NCI-H2227 (cell line): ENCODE measurements around the gene CERK.
"Not testable (repeated sequence)": the region's sequence is repeated elsewhere in the genome, so short reads cannot be mapped to it uniquely, and the experiment has no call there.

Source experiments
- DNase-seq: peaks from one replicate; lab custom pipeline; 2025; ENCODE audit not compliant: unreplicated experiment; lab: John Stamatoyannopoulos, UW

The CERK gene

GRCh38 chr22:46734213-46734722 is 3.8 kb downstream of the CERK start:
- DNase-seq = not testable (repeated sequence)

GRCh38 chr22:46732513-46732912 is 5.5 kb downstream of the CERK start:
- DNase-seq = no peak

DNA sequence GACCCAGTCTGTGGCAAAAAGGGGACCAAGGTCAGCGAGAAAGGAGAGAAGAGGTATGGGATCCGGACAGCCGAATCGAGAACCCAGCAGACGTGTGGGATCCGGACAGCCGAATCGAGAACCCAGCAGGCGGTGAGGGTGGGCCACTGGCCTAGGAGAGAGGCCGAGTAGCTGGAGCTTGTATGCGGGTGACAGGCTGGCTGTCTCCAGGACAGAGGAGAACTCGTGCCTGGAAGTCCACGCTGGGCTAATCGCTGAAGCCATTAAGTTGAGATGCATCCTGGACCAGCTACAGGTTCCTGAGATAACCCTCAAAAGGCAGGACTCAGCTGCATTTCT is 6.0 kb downstream of the CERK start:
- no peak for DNase-seq

DNA sequence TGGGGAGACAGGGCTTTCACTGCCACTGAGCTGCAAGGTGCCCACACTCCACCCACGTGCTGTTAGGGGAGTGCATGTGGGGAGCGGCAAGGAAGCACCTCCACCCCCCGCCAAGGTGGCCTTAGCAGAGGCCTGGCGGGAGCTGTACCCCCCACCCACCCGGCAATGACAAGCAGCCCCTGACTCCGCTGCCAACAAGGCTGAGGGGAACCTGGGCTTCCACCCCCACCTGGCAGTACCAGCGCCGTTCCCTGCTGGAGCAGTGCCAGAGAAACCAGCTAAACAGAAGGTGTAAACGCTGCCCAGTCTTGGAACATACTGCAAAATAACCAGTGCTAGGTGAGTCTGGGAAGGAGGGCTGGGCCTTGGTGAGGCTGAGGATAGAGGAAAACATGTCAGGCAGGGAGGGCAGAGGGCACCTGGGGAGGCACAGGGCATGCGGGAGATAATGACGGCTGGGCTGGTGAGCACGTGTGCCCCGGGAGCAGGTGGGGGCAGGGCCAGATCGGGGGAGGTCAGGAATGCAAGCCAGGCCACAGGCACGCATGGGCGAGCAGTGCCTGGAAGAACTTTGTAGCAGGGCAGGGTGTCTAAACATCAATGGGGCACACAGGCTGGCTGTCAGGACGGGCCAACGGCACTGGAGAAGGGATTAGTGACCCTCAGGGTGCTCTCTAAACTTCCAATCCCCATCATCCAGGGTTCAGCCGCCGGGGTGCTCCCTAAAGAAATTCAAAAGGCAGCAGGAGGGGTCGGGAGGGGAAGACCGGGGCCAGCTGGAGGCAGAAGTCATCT is 6.6 kb downstream of the CERK start:
- no peak for DNase-seq

- DNase-seq = no peak
Observed at GRCh38 chr22:46730568-46731245, 7.3 kb downstream of the CERK start.

DNA sequence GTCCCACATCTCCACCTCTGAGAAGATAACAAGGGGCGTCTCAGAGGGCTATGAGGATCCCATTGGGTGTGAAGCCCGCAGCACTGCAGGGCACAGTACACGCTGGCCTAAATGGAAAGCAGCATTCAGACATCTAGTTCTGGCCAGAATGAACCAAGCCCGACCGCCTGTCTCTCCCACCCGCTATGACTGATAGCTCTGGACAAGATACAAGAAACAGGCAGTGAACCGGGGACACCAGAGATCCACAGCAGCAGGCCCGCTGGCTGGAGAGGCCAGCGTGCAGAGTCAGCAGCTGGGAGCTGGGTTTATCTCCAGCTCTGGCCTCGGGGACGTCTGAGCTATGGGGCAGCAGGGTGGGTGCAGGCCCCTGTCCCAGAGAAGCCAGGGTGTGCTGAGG is 9.6 kb downstream of the CERK start:
- DNase-seq = no peak

GRCh38 chr22:46727813-46728364 is 10.2 kb downstream of the CERK start:
- DNase-seq = no peak

- DNase-seq = no peak
Observed at GRCh38 chr22:46726986-46727317, 11.1 kb downstream of the CERK start.

DNA sequence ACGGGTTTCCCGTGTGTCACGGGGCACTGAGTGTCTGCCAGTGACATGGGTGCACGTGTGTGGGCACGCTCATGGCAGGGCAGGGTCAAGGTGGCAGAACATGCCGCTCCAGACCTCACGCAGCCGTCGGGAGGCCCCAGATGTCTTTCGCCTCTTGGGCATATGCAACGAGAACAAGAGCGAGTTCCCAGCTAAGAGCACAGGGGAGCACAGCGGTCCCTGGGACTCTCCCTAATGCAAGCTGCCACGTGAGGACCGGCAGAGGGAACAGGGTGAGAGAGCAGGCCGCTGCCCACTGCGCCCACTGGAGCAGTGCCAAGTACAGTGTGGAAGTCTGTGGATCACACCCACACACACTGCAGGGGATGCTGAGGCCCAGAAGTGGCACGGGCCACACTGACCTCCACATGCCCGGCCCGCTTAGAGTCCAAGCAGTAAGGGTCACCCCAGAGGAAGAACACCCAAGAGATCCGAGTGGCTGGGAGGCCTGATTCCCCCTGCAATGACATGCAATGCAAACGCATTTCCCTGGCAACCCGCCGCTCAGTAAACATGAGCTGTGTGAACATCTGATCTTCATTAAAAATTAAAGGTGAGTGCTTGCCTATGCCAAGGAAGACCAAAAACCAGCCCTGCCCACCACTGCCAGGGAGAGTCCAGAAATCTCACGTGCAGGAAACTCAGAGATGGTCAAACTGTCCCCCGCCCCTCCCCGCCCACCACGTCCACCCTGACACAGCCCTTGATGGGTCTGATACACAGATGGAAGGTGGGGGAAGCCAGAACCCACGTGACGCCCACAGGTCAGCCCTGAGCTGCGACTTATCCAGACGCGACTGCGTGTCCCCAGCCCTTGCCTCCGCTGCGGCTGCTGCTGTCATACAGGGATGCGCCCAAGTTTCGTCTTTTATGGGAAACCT is 11.7 kb downstream of the CERK start:
- no peak for DNase-seq

DNA sequence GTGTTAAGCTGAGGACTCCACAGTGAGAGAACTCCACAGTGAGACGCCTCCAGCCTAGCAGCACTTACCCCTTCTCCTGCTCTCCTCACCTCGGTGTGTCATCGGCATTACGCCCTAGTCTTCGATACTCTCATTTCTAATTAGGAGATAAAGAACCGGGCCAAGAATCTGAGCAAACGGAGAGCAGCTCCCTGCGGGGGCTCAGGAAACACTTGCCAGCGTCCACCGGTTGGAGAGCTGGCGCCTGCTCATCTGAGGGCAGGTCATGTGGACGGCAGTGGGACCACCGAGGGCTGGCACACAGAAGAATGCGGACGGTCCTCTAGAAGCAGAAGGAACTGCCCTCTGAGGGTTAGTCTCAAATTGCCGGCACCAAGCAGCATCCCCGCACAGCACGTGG is 13.0 kb downstream of the CERK start:
- DNase-seq = no peak

GRCh38 chr22:46723882-46724281 is 14.2 kb downstream of the CERK start:
- no peak for DNase-seq

DNA sequence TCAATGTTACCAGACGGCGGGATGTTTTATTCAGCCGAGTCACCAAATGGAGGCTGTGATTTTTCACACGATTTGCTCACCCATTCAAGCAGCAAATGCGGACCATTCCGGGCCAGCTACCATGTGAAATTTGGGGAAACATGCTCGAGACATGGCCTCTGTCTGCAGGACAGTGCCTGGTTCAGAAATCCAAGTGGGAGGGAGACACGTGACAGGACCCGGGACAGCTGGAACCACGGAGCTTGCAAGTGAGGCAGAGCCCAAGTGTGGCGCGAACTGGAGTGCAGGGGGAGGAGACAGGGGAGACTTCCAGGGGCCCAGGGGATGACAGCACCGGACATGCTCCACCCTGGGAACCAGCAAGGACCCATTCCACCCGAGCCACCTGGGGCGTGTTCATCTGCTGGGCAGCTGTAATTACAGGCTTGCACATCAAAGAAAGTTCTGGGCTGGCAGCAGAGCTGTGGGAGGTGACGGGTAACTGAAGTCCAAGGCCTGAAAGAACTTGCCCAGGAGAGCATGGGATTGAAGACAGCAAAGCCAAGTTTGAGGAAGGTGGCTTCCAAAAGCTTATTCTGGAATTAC is 16.5 kb downstream of the CERK start:
- no peak for DNase-seq

GRCh38 chr22:46719921-46720320 is 18.1 kb downstream of the CERK start:
- no peak for DNase-seq

- no peak for DNase-seq
Observed at GRCh38 chr22:46714550-46714949, 23.5 kb downstream of the CERK start.

- no peak for DNase-seq
Observed at GRCh38 chr22:46712288-46712687, 25.8 kb downstream of the CERK start.

DNA sequence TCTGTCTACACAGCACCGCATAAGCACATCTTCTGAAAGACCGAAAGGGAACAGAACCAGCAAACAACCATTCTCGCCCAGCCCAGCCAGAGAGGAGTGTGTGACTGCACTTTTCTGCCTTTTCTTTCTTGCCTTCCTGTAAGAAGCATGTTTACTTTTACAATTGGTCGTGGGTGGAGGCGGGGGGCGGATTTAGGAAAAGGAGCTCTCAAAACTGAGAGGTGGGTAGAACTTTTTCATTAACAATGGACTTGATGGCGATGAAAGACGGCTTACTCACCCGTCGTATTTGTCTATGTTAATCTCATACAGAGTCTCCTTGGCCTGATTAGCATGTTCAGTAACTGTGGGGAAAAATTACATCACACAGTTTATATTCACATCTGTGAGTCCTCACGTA is 27.2 kb downstream of the CERK start:
- no peak for DNase-seq

- DNase-seq = no peak
Observed at GRCh38 chr22:46708766-46709330, 29.2 kb downstream of the CERK start.

DNA sequence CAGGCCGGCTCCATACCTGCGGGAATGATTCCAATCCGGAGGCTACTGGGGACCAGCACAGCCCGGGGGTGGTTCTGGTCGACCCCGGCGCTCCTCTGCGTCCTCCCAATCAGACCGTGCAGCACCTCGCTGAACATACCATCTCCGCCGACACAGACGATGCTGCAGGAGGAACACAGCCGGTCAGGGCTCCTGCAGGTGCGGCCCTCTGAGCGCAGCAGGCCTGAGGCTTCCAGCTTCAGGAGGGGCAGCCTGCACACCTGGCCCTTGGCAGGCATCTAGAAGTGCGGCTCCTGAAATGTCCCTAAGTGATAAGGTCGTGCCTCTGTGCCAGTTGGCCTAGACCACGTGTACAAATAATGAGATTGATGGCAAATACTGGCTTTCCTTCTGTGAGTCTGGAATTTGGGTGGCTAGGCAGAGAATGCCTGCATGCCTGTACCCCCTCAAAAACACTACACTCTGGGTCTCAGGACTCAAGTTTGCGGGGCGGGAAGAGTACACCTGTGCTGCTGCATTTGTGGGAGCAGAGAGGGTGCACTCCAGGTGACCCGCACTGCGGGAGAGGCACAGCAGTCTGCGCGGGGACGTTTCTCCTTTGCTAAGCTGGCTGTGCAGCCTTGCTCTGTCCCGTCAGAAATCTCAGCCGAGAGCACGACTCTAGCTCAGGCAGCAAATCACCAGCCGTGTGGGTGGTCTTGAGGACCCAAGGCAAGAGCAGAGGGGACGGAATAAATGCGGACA is 30.1 kb downstream of the CERK start:
- DNase-seq = no peak

GRCh38 chr22:46707305-46707704 is 30.7 kb downstream of the CERK start:
- DNase-seq = no peak

DNA sequence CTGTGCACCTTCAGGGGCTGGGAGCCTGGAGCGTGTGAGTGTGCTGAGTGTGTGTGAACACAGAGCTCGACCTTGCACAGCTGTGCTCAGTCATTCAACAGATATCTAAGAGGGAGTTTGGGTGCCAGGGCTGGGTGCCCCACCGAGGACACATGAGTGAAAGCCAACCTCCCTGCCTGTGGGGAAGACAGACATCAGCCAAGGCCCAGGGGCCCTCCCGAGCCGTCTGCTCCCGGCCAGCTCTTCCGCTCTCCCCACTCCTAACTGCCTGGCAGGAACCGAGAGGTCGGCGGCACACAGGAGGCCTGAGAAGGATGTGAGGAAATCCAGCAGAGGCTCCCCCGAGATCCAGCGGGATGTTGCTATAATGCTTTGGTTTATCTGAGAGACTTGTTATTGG is 32.0 kb downstream of the CERK start:
- DNase-seq = no peak
